ENCODE results near the gene PLCXD3.

PLCXD3 gene

DNA sequence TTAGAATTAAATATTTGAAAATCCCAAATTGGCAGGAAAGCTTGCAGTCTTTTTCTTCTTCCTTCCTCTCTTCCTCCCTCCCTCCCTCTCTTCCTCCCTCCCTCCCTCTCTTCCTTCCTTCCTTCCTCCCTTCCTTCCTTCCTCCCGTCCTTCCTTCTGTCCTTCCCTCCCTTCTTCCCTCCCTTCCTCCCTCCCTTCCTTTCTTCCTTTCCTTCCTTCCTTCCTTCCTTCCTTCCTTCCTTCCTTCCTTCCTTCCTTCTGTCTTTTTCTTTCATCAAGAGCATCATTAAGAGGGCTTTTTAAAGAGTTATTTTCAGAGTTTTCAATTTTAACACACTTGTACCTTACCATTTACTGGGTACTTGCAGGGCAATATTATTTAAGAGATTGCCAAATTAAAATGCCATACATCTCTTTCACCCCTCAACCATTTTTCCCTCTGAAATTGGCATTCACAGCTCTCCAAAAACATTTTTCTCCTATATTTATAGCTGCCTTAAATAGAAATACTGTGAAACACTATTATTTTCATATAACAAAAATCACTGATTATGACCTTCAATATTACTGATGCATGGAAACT, 197.8 kb downstream of the PLCXD3 start:
- H3K9me3 ChIP-seq, result no peaks in the 10 kb centered on the region
- H3K4me1 ChIP-seq (ENCODE audit: control insufficient read depth in 1 of 2, insufficient read depth in 1 of 2, low read depth in 1 of 2, low read length in 1 of 2), result no peaks in the 10 kb centered on the region
- H3K4me3 ChIP-seq (ENCODE audit: low read depth in 1 of 2, low read length in 1 of 2), result no peak overlapping the region
- TF ChIP-seq, protein P1, sequence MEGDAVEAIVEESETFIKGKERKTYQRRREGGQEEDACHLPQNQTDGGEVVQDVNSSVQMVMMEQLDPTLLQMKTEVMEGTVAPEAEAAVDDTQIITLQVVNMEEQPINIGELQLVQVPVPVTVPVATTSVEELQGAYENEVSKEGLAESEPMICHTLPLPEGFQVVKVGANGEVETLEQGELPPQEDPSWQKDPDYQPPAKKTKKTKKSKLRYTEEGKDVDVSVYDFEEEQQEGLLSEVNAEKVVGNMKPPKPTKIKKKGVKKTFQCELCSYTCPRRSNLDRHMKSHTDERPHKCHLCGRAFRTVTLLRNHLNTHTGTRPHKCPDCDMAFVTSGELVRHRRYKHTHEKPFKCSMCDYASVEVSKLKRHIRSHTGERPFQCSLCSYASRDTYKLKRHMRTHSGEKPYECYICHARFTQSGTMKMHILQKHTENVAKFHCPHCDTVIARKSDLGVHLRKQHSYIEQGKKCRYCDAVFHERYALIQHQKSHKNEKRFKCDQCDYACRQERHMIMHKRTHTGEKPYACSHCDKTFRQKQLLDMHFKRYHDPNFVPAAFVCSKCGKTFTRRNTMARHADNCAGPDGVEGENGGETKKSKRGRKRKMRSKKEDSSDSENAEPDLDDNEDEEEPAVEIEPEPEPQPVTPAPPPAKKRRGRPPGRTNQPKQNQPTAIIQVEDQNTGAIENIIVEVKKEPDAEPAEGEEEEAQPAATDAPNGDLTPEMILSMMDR (IDR thresholded peaks at IDR 0.05), result no peak
- H3K27ac ChIP-seq, result no peak overlapping the region
- no peaks in the 10 kb centered on the region for H3K36me3 ChIP-seq
- no peaks in the 10 kb centered on the region for H3K27me3 ChIP-seq

- Histone ChIP-seq H3K4me3 (ENCODE audit: low read depth in 1 of 2, low read length in 1 of 2) (no peak overlapping the region), H3K9me3 (no peaks in the 10 kb centered on the region), H3K27ac (no peak overlapping the region), H3K27me3 (no peaks in the 10 kb centered on the region), H3K4me1 (ENCODE audit: control insufficient read depth in 1 of 2, insufficient read depth in 1 of 2, low read depth in 1 of 2, low read length in 1 of 2) (no peaks in the 10 kb centered on the region), H3K36me3 (no peaks in the 10 kb centered on the region)
- TF ChIP-seq, protein P1 (IDR thresholded peaks at IDR 0.05), result no peak
Observed at GRCh38 chr5:41312066-41312465, 198.3 kb downstream of the PLCXD3 start.

DNA sequence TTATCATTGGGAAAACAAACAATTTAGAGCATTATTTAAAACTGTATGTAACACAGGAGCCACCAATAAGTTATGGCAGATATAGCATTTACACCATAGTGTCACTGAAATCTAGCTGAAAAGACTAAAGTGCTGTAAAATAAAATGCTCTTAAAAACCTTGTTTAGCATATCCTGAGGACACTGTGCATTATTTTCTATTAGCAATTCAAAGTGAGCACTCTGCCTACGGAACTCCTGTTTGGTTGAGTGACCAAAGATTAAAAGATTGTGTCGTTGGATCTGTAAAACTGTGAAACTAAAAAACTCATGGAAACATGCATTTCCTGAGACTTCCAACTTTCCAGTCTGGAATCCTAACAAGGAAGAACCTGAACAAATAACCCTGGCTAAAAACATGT, 201.1 kb downstream of the PLCXD3 start:
- Histone ChIP-seq H3K27ac (no peak overlapping the region), H3K4me3 (ENCODE audit: low read depth in 1 of 2, low read length in 1 of 2) (no peak overlapping the region), H3K27me3 (no peaks in the 10 kb centered on the region), H3K4me1 (ENCODE audit: control insufficient read depth in 1 of 2, insufficient read depth in 1 of 2, low read depth in 1 of 2, low read length in 1 of 2) (no peaks in the 10 kb centered on the region), H3K36me3 (no peaks in the 10 kb centered on the region), H3K9me3 (no peaks in the 10 kb centered on the region)
- TF ChIP-seq, protein P1 (IDR thresholded peaks at IDR 0.05), result no peak

- Histone ChIP-seq H3K27ac (no peak overlapping the region), H3K27me3 (no peaks in the 10 kb centered on the region), H3K9me3 (no peaks in the 10 kb centered on the region), H3K4me3 (ENCODE audit: low read depth in 1 of 2, low read length in 1 of 2) (no peak overlapping the region), H3K4me1 (ENCODE audit: control insufficient read depth in 1 of 2, insufficient read depth in 1 of 2, low read depth in 1 of 2, low read length in 1 of 2) (no peaks in the 10 kb centered on the region), H3K36me3 (no peaks in the 10 kb centered on the region)
- TF ChIP-seq, protein P1 (IDR thresholded peaks at IDR 0.05), result no peak
Observed at GRCh38 chr5:41306005-41306404, 204.4 kb downstream of the PLCXD3 start.

- no peaks in the 10 kb centered on the region for H3K36me3 ChIP-seq
Observed at GRCh38 chr5:41305056-41305455, 205.3 kb downstream of the PLCXD3 start.

More at GRCh38 chr5:41305056-41305455, 205.3 kb downstream of the PLCXD3 start:
- Histone ChIP-seq H3K27ac (no peak overlapping the region), H3K9me3 (no peaks in the 10 kb centered on the region), H3K27me3 (no peaks in the 10 kb centered on the region), H3K4me1 (ENCODE audit: control insufficient read depth in 1 of 2, insufficient read depth in 1 of 2, low read depth in 1 of 2, low read length in 1 of 2) (no peaks in the 10 kb centered on the region), H3K4me3 (ENCODE audit: low read depth in 1 of 2, low read length in 1 of 2) (no peak overlapping the region)
- TF ChIP-seq, protein P1 (IDR thresholded peaks at IDR 0.05), result no peak
